ENCODE measurements around the gene PISD. TPM values are rescaled to one million over a fixed set of nuclear protein-coding genes. Genes with fewer than 3 reads are reported as not detected.

The PISD gene
- total and polyA plus RNA-seq, 9 of the 15 experiments (the other 6 are each of a cell fraction or from before 2014, with no cell fraction given): 24.5 to 65.9 (median 36.6) TPM

GRCh38 chr22:31629741-31630184, 32.3 kb downstream of the PISD start:
- peaks cover 49 to 62% of the 10 kb centered on the region in 2 experiments for H3K4me1 ChIP-seq (replicated peaks in 1 of 2; ENCODE audit: control insufficient read depth in 2 of 2, insufficient read depth in 2 of 2, low read length in 2 of 2)
- CTCF ChIA-PET (ENCODE audit: low intra/inter-chr PET ratio): no interaction called here
- 8% methylated on average over 6 of the region's 14 CpGs for WGBS (ENCODE audit: insufficient coverage, low coverage, missing lambda C conversion rate)
- TF ChIP-seq SIN3A (IDR thresholded peaks at IDR 0.05; ENCODE audit: borderline replicate concordance in 2 of 2, control insufficient read depth in 1 of 2, low read depth in 2 of 2, low read length in 2 of 2) (0 out of 4 replicates have a peak, but pooled peaks of 1 of the 2 experiments have one; percentile 10), TSHZ1 (CRISPR knock-in tag; IDR thresholded peaks at IDR 0.05) (no peak), THRB (CRISPR knock-in tag; conservative IDR thresholded peaks at IDR 0.05) (no peak), SNRNP70 (optimal IDR thresholded peaks at IDR 0.05; ENCODE audit: low read depth, low read length) (no peak), GTF2E2 (tag; IDR thresholded peaks at IDR 0.05) (no peak), ZNF655 (CRISPR knock-in tag; IDR thresholded peaks at IDR 0.05) (no peak), MCM5 (IDR thresholded peaks at IDR 0.05; ENCODE audit: low read depth) (no peak), NR1H2 (CRISPR knock-in tag; IDR thresholded peaks at IDR 0.05) (no peak), ETV5 (CRISPR knock-in tag; IDR thresholded peaks at IDR 0.05; ENCODE audit: low read depth) (0 out of 2 replicates have a peak, but pooled peaks have one; percentile 11), POU5F1 (IDR thresholded peaks at IDR 0.05; ENCODE audit: borderline replicate concordance, low read depth, low read length, partially characterized antibody) (no peak), NCOA6 (IDR thresholded peaks at IDR 0.05) (no peak), CTCF (IDR thresholded peaks at IDR 0.05 in 2 of 3, conservative IDR thresholded peaks at IDR 0.05 in 1 of 3; ENCODE audit: insufficient read depth in 2 of 3, low read depth in 1 of 3, low read length in 3 of 3) (0 out of 6 replicates have a peak, but pooled peaks of 1 of the 3 experiments have one; percentile 9)

More at GRCh38 chr22:31629741-31630184, 32.3 kb downstream of the PISD start:
- POLR2A ChIA-PET: interaction anchor here (0.6 to 1.7 kb wide), 7 partner anchors 8 to 277 kb away, joined by 3 to 14 read pairs (median 4); partner anchors contain the start of gene PISD
- Histone ChIP-seq H3K27me3 (ENCODE audit: control insufficient read depth in 2 of 2, insufficient read depth in 2 of 2, low read length in 2 of 2) (no peaks in the 10 kb centered on the region), H4K20me1 (replicated peaks; ENCODE audit: control insufficient read depth, insufficient read depth, low read length) (no peaks in the 10 kb centered on the region), H3K4me2 (ENCODE audit: insufficient read depth, low read length) (peak overlapping the region; percentile 84), H3K79me2 (ENCODE audit: control insufficient read depth, insufficient read depth, low read length) (peaks cover 86% of the 10 kb centered on the region), H3K27ac (ENCODE audit: extremely low read depth, low read depth, low read length) (peak overlapping the region; percentile 87), H3K36me3 (ENCODE audit: control insufficient read depth, insufficient read depth, low read length) (peaks cover 36% of the 10 kb centered on the region; the same call in 2 of the 3 replicates), H3K4me3 (peak overlapping the region; percentile 82), H2AFZ (ENCODE audit: low read depth, low read length) (peak overlapping the region; percentile 52; the same call in 1 of the 2 replicates), H3K9ac (ENCODE audit: insufficient read depth in 1 of 2, low read depth in 2 of 2, low read length in 2 of 2) (peak overlapping the region; percentile 89 to 94), H3K9me1 (ENCODE audit: control insufficient read depth, insufficient read depth, low read length) (peaks cover 3% of the 10 kb centered on the region), H3K9me3 (replicated peaks; ENCODE audit: control insufficient read depth, insufficient read depth, low read depth, low read length) (no peaks in the 10 kb centered on the region)
- in situ Hi-C loops (cut with MboI): loop anchor here (5.0 kb wide), 1 partner anchor 67 kb away; no protein-coding TSS in a partner anchor
- FAIRE-seq (no peak), DNase-seq (ENCODE audit: extremely low read depth in 1 of 4, low spot score in 3 of 4) (no peak), ATAC-seq (no peak)
- intact Hi-C loops (cut with micrococcal nuclease): loop anchor here (2.0 kb wide), 1 partner anchor 139 kb away; no protein-coding TSS in a partner anchor
- no TSS peak for BruUV-seq (replicated peaks)
